ENCODE measurements around the gene CYP20A1. TPM values are rescaled to one million over a fixed set of nuclear protein-coding genes. Genes with fewer than 3 reads are reported as not detected.

CYP20A1 gene
- total RNA-seq, 1 donor from 2014 or later, result 32.6 TPM

GRCh38 chr2:203344667-203345066, 105.8 kb downstream of the CYP20A1 start:
- intact Hi-C loops (cut with DNase I), result no loop called here
- DNase-seq (ENCODE audit: low spot score), result no peak
- no peak for ATAC-seq

- ATAC-seq, result no peak
- DNase-seq (ENCODE audit: low spot score), result no peak
- intact Hi-C loops (cut with DNase I), result no loop called here
Measured at GRCh38 chr2:203346612-203347011, 107.8 kb downstream of the CYP20A1 start.

GRCh38 chr2:203347375-203347774, 108.6 kb downstream of the CYP20A1 start:
- intact Hi-C loops (cut with DNase I), result no loop called here
- ATAC-seq, result no peak

GRCh38 chr2:203352604-203353255, 113.9 kb downstream of the CYP20A1 start:
- DNase-seq (ENCODE audit: low spot score) (no peak), ATAC-seq (no peak)
- intact Hi-C loops (cut with DNase I), result no loop called here

More at GRCh38 chr2:203347375-203347774, 108.6 kb downstream of the CYP20A1 start:
- DNase-seq (ENCODE audit: low spot score), result no peak

- ATAC-seq (no peak), DNase-seq (ENCODE audit: low spot score) (no peak)
- intact Hi-C loops (cut with DNase I), result no loop called here
Measured at GRCh38 chr2:203354966-203355365, 116.1 kb downstream of the CYP20A1 start.

Other genes starting within 250 kb of the CYP20A1 start
- gene NBEAL1, start 224.1 kb upstream of the CYP20A1 start, total RNA-seq, result 67.9 TPM
- gene ABI2, start 89.4 kb downstream of the CYP20A1 start, total RNA-seq, result 68.9 TPM

All from sciatic nerve (tissue), 2 donors.